GM12891 (cell line): ENCODE results near the gene PTPRO.

ENCODE experiments used
- PAX5 ChIP-seq: IDR thresholded peaks from 2 replicates; pipeline ENCODE4 v1.6.1; 2011; ENCODE audit warnings: low read length, moderate library complexity, mild to moderate bottlenecking; ENCODE audit not compliant: insufficient read depth, severe bottlenecking
- POLR2A ChIP-seq: IDR thresholded peaks from 2 replicates; pipeline ENCODE4 v1.6.1; 2011; ENCODE audit warnings: low read depth, low read length, control low read depth
- POLR2AphosphoS5 ChIP-seq: IDR thresholded peaks from 2 replicates; pipeline ENCODE4 v1.6.1; 2011; ENCODE audit warnings: low read depth, low read length, control low read depth
- POU2F2 ChIP-seq: IDR thresholded peaks from 2 replicates; pipeline ENCODE4 v1.6.1; 2011; ENCODE audit warnings: low read depth, mild to moderate bottlenecking, control low read depth, low read length, moderate library complexity
- SPI1 ChIP-seq: IDR thresholded peaks from 2 replicates; pipeline ENCODE4 v1.6.1; 2011; ENCODE audit warnings: low read depth, low read length, control low read depth
- TAF1 ChIP-seq: IDR thresholded peaks from 2 replicates; pipeline ENCODE4 v1.6.1; 2011; ENCODE audit warnings: low read depth, low read length, control low read depth

DNA sequence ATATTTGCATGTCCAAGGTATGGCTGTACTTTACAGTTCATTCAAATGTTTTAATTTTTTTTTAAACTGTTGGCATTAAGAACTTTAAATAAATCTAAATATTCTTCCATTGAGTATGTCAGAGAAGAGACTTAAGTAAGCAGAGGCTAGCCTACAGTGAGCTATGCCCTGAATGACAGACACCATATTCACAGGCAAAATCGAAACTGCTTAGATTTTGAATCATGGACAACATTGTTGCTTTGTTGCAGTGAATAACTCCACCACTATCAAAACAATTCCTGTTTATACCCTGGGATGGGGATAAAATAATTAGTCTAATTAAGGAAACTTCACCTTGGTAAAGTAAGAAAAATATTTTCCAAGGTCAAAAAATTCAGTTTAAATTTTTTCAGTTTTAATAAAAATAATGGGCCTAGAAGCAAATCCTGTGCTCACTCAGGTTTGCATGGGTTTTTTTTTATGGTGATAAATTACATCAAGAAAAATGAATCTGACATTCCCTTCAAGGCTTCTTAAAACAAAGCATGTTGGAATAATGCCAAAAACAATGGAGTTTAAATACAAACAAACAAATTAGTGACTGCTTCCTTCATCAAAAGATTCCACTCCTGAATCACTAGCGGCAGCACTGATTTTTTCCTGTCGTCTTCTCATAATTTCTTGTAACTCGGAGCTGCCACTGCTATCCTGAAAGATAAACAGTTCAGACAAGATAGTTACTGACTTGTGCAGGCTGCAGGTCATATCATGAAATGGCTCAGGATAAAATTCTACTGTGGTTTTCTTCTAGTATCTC, 298.6 kb downstream of the PTPRO start:
- TF ChIP-seq SPI1 (no peak), POLR2A (no peak), POLR2AphosphoS5 (no peak), POU2F2 (no peak), TAF1 (no peak), PAX5 (no peak)
